Measurements from ENCODE around the gene VPS26A.

VPS26A gene

DNA sequence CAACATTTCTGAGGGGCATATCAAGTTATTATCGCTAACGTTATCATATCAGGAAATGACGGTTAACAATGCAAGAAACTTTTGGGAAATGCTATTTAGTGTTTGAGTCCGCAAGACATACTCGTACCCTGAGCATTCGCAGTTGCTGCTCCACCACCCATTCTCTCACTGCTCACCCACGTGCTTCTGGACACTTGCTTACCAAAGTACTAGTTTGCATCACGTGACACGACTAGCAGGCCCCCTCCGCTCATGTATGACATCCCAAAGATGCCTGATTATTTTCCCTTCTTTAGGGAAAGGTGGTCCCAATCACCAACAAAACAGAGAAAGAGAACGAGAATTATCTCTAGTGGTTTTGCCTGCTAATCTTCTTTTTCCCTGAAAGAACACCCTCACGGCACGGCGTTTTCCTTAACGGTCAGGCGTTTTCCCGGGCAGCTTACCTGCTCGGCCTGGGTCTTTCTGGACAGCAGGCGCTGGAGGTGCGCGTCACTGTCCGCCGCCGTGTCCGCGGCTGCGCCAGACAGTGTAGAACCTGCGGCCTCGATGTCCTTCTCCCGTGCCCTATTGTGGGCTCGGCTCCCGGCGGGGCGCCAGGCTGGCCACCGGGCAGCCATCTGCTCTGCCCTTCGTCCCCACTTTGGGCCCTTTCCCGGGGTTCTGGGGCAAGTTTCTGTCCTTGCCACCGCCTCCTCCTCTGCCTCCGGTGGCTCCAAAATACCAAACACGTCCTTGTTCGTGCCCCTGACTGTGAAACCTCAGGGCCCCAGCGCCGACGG is 56.0 kb downstream of the VPS26A start, which contains the start of gene SUPV3L1:
Gene SUPV3L1 (plus strand): TSS at position 492 of the 782 bp plus-strand sequence. CDS start 58 bp downstream, at position 550.
- peak; percentile 68 for DNase-seq

GRCh38 chr10:69180525-69181204 is 56.7 kb downstream of the VPS26A start:
- DNase-seq: no peak

DNA sequence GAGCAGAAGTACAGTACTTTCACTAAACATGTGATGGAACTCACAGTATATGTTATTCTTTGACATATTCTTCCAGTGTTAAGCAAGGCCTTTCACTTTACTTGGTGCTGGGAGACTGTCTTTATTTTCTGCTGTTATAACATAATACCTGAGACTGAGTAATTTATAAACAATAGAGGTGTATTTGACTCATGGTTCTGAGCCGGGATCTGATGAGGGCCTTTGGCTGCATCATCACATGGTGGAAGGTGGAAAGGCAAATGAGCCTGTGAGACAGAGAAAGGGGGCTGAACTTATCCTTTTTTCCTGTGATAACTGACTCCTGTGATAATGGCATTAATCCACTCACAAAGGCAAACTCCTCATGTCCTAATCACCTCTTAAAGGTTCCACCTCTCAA is 57.5 kb downstream of the VPS26A start:
- DNase-seq: no peak

GRCh38 chr10:69182005-69182404 is 58.0 kb downstream of the VPS26A start:
- no peak for DNase-seq

DNA sequence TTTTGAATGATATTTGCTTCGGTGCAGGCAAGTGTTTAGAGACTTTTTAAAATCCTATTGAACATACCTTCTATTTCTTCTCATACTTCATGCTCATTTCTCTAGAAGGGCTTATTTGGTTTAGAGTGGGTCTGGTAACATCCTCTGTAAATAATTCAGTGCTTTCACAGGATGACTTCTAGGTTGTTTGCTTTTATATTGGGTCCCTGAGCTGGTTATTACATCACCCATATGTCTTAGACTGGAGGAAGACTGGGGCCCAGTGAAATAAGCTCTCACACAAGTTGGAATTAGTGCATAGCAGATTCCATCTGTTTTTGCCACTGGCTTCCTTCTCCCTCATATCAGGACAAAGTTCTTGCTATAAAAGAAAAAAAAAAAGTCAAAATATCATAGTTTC is 62.5 kb downstream of the VPS26A start:
- no peak for DNase-seq

DNA sequence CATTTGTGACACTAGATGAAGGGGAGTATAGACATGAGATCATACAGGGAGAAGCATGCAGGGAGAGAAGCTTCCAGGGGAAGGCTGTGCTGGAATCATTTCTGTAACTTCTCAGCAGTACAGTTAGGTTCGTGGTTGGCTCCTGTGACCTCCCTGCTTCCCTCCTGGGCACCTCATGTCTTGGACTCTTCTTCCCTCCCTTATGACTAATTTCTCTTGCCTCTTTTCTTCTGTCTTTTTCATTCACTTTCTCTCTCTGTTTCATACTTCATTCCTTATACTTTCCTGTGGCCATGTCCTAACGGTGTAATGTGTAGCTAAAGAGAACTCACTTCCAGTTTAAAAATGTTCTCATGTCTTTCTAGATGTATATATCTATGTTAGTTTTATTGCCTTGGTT is 77.1 kb downstream of the VPS26A start:
- DNase-seq: no peak

DNA sequence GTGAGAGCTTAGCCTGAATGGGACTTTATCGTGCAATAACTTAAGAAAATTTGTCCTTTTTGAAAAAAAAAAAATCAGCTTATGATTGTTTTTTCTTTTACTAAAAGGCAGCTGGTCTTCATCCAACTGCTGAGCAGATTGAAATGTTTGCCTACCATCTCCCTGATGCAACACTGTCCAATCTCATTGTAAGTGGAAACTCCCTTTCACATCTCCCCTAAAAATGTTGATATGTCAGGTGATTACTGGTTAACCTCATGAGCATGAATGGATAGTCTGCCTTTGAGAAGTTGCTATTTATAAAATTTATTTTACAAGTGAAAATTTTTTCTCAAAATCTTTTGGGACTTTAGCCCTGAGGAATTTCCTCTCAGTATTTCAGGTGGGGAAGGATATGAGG is 78.4 kb downstream of the VPS26A start:
- DNase-seq: no peak

DNA sequence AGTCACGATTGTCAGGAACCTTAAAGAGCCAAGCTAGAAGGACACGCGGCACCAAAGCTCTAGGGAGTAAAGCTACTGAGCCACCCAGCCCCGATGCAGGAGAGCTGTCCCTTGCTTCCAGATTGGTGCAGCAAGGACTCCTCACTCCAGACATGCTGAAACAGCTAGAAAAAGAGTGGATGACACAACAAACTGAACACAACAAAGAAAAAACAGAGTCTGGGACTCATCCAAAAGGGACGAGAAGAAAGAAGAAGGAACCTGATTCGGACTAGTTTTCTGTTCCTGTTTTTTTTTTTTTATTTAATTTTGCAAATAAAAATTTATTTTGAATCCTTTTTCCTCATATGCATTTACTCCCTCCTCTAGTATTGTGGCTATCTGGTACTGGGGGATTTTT is 84.8 kb downstream of the VPS26A start:
- DNase-seq: no peak

GRCh38 chr10:69209787-69210484 is 86.0 kb downstream of the VPS26A start:
- no peak for DNase-seq

DNA sequence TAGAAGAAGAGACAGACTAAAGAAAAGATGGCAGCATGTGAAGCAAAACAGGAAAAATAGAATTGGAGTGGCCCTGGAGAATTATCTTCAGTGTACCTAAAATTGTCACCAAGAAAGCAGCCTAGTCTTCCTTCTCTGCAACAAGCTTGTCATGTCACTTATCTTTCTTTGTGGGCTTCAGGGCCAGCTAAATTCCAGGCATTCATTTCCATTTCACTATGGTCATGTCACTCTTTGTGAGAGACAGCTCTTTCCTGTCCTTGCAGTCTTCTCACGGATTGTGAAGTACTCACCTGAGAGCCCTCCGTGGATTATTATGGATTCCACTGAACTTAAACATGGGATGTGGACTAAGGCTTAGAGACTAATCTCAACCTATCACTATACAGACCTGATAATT is 87.1 kb downstream of the VPS26A start:
- DNase-seq: no peak

DNA sequence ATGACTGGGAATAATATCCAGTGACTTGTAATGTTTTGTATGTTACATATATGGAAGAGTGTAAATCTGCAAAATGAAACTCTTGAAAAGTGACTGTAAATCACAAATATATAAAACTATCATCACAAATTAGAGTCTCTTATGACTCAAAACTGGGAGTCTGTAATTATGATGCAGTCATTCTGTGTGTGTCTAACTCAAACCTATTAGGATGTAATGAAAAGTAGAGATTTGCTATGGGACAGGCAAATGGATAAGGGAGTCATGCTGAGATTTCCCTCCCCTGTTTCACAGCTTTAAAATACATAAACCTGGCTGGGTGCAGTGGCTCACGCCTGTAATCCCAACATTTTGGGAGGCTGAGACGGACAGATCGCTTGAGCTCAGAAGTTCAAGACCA is 87.5 kb downstream of the VPS26A start:
- DNase-seq: no peak

GRCh38 chr10:69213591-69214311 is 89.8 kb downstream of the VPS26A start:
- no peak for DNase-seq

GRCh38 chr10:69214666-69215131 is 90.7 kb downstream of the VPS26A start:
- DNase-seq: no peak

DNA sequence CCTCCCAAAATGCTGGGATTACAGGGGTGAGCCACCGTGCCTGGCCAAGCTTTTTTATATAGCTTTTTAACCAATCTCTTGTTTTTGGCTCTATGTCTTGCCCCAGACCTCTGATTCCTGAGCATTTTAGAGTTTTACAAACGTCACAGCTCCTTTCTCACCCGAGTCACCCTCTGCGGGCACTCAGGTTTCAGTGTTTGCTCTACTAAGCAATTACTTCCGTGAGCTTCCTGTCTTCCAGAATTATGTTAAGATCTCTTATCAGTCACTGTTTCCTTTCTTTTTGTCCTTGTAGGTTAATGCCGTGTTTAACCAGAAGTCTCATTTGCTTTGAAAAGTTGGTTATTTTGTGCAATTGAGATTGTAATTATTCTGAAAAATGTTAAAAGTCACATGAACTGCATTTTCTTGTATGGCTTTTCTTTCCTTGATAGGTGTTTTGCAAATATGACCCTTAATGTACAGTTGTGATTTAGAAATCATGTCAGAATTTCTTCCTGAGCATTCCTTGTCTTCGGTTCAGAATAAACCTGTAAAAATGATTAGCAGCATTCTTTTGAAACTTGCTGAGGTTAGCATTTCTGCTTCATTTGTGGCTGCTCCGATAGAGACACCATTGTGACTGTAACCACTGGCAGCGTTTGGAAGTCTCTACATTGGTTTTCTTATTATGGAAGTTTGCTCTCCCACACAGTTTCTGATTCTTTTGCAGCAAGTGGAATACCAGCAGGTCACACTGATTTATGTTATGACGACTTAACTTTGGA is 91.6 kb downstream of the VPS26A start:
- DNase-seq: no peak

- DNase-seq: no peak
Observed at GRCh38 chr10:69216577-69217118, 92.7 kb downstream of the VPS26A start.

GRCh38 chr10:69217119-69217754 is 93.3 kb downstream of the VPS26A start:
- no peak for DNase-seq

DNA sequence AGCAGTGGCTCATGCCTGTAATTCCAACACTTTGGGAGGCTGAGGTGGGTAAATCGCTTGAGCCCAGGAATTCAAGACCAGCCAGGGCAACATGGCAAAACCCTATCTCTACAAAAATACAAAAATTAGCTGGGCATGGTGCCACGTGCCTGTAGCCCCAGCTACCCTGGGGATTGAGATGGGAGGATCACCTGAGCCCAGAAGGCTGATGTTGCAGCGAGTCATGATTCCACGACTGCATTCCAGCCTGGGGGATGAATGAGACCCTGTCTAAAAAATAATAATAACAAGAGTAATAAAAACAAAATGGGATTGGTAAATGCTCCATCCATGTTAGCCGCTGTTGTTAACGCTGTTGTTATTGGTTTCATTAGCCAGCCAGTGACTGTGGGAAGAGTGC is 94.9 kb downstream of the VPS26A start:
- no peak for DNase-seq

DNA sequence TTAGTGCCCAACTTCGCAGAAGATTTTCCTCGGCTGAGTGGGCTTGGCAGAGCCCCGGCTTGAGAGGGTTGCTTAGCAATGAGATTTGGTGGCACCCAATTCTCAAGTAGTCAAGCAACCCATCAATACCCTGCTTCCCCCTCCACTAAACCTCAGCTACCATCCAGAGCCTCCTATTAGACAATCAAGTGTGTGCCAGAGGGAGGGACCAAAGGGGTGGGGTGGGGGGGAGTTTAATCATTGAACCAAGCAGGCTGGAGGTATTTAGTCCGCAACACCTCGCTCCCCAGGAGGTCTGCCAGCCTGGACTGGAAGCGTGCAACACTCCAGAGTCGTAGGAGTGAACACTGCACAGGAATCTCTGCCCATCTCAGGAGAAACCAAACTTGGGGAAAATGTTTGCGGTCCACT is 96.1 kb downstream of the VPS26A start, which contains the start of gene HKDC1:
Gene HKDC1 (plus strand): TSS at position 292 of the 411 bp plus-strand sequence. CDS start 104 bp downstream, at position 396.
- DNase-seq: no peak

DNA sequence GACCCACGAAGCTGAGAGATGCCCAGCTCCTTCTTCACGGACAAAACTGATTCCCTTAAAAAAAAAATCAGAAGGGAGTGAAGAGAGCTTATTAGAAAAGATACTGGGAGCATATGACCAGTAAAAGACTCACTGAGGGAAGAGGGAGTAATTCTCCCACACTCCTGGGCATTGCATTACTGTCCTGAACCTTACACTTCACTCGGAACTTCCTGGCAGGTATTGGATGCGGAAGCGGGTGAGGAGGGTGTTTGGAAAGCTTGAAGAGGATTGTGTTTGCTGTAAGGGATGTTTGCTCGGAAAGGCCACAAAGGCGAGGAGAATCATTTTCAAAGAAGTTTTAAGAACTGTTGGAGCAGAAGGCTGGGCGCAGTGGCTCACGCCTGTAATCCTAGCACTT is 96.5 kb downstream of the VPS26A start:
- DNase-seq: no peak

All from NCI-H187 treated with DMSO at 0.1 percent for 48 hours (cell line).